ENCODE data around the gene ARFGAP2. TPM values are rescaled to one million over a fixed set of nuclear protein-coding genes. Genes with fewer than 3 reads are reported as not detected.

The ARFGAP2 gene
- total and polyA plus RNA-seq, 10 donors = 46.7 to 216 (median 93.6) TPM

- Histone ChIP-seq H3K9me3 (no peaks in the 10 kb centered on the region), H3K4me3 (no peak overlapping the region), H3K4me1 (no peaks in the 10 kb centered on the region), H3K27ac (no peak overlapping the region), H3K36me3 (no peaks in the 10 kb centered on the region), H3K27me3 (replicated peaks in 1 of 7) (no peaks in the 10 kb centered on the region)
- intact Hi-C loops (cut with DNase I; ENCODE audit: low total_unique reads) = no loop called here
- TF ChIP-seq, protein P1, sequence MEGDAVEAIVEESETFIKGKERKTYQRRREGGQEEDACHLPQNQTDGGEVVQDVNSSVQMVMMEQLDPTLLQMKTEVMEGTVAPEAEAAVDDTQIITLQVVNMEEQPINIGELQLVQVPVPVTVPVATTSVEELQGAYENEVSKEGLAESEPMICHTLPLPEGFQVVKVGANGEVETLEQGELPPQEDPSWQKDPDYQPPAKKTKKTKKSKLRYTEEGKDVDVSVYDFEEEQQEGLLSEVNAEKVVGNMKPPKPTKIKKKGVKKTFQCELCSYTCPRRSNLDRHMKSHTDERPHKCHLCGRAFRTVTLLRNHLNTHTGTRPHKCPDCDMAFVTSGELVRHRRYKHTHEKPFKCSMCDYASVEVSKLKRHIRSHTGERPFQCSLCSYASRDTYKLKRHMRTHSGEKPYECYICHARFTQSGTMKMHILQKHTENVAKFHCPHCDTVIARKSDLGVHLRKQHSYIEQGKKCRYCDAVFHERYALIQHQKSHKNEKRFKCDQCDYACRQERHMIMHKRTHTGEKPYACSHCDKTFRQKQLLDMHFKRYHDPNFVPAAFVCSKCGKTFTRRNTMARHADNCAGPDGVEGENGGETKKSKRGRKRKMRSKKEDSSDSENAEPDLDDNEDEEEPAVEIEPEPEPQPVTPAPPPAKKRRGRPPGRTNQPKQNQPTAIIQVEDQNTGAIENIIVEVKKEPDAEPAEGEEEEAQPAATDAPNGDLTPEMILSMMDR (IDR thresholded peaks at IDR 0.05 in 8 of 11, conservative IDR thresholded peaks at IDR 0.05 in 3 of 11) = no peak
- no peak for TF ChIP-seq POLR2AphosphoS5 (IDR thresholded peaks at IDR 0.05)
- TF ChIP-seq POLR2A (IDR thresholded peaks at IDR 0.05) = no peak
- WGBS, 5 donors = 66 to 98% (median 87%) methylated on average over 2 of the region's 2 CpGs
- no peak for DNase-seq
Observed at GRCh38 chr11:47131136-47131535, 45.5 kb downstream of the ARFGAP2 start.

DNA sequence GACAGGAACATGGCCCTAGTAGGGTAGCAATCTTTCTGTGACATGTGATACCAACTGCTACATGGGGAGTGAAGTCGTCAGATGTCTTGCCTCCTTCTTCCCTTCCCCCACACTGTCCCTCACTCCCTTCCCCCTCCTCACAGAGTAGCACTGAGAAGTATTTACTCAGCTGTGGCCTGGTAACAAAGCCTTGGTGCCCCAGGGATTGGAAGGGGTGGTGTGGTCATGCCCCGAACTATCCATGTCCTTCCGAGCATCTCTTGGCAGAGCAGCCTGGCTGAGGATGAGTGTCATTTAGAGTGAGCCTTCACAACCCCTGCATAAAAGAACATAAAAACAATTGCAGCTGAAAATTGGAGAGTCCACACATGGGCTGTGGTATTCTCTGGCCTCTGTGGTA, 46.1 kb downstream of the ARFGAP2 start:
- 79 to 93% (median 89%) methylated on average over 3 of the region's 3 CpGs for WGBS, 5 donors
- TF ChIP-seq POLR2A (IDR thresholded peaks at IDR 0.05) = no peak
- TF ChIP-seq POLR2AphosphoS5 (IDR thresholded peaks at IDR 0.05) = no peak
- TF ChIP-seq, protein P1 (IDR thresholded peaks at IDR 0.05 in 8 of 11, conservative IDR thresholded peaks at IDR 0.05 in 3 of 11) = no peak
- no peaks in the 10 kb centered on the region for H3K27me3 ChIP-seq (replicated peaks in 1 of 7)
- H3K4me3 ChIP-seq = no peak overlapping the region
- intact Hi-C loops (cut with DNase I; ENCODE audit: low total_unique reads) = no loop called here
- no peaks in the 10 kb centered on the region for H3K4me1 ChIP-seq
- H3K36me3 ChIP-seq = no peaks in the 10 kb centered on the region
- no peak for DNase-seq
- no peak overlapping the region for H3K27ac ChIP-seq
- no peaks in the 10 kb centered on the region for H3K9me3 ChIP-seq

DNA sequence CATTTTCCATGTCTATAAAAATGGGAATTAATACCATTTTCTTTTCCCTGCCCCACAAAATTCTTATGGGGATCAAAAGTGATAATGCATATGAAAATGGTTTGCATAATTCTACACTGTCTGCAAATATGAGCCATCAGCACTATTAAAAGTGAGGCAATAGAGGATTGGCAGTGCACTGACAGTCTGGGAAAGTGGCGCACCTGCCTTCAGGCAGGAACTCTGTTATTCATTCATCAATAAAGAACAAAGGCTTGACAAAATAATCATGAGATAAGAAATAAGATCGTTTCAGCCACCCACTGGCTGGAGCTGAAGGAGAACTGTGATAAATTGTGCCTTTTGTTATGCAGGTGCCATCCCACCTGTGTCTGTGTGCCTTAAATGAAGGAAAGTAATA, 49.5 kb downstream of the ARFGAP2 start:
- no peak for TF ChIP-seq POLR2AphosphoS5 (IDR thresholded peaks at IDR 0.05)
- no peak for TF ChIP-seq POLR2A (IDR thresholded peaks at IDR 0.05)
- TF ChIP-seq, protein P1 (IDR thresholded peaks at IDR 0.05 in 8 of 11, conservative IDR thresholded peaks at IDR 0.05 in 3 of 11) = no peak
- intact Hi-C loops (cut with DNase I; ENCODE audit: low total_unique reads) = no loop called here
- Histone ChIP-seq H3K4me3 (no peak overlapping the region), H3K4me1 (no peaks in the 10 kb centered on the region), H3K36me3 (no peaks in the 10 kb centered on the region), H3K27ac (no peak overlapping the region), H3K27me3 (replicated peaks in 1 of 7) (no peaks in the 10 kb centered on the region), H3K9me3 (no peaks in the 10 kb centered on the region)
- DNase-seq = no peak
- WGBS, 5 donors = 76 to 89% (median 81%) methylated on average over 2 of the region's 2 CpGs

DNA sequence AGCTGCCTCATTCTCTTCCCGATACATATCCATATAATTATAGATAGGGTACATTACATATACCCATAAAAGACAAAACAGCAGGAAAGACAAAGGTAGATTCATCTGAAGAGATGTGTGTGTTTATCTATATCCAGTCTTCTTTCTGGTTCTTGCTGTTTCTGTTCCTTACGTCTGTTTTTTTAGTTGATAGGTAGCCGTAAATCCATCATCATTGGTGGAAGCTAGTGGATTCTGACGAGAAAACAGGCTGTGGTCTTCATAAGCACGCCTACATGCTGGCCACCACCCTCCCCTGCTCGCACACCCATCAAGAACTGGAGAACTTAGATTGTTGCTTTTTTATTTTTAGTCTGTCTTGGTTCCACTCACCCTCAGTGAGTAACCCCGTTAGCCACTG, 51.6 kb downstream of the ARFGAP2 start:
- TF ChIP-seq POLR2AphosphoS5 (IDR thresholded peaks at IDR 0.05) = no peak
- no peak for TF ChIP-seq POLR2A (IDR thresholded peaks at IDR 0.05)
- TF ChIP-seq, protein P1 (IDR thresholded peaks at IDR 0.05 in 8 of 11, conservative IDR thresholded peaks at IDR 0.05 in 3 of 11) = no peak
- Histone ChIP-seq H3K27ac (no peak overlapping the region), H3K4me3 (no peak overlapping the region), H3K36me3 (no peaks in the 10 kb centered on the region), H3K4me1 (no peaks in the 10 kb centered on the region), H3K27me3 (replicated peaks in 1 of 7) (no peaks in the 10 kb centered on the region), H3K9me3 (no peaks in the 10 kb centered on the region)
- intact Hi-C loops (cut with DNase I; ENCODE audit: low total_unique reads) = no loop called here
- 83 to 93% (median 90%) methylated on average over 7 of the region's 7 CpGs for WGBS, 5 donors
- no peak for DNase-seq
